IMR-90 (cell line): ENCODE data around the gene USP30. TPM values are rescaled to one million over a fixed set of nuclear protein-coding genes. Genes with fewer than 3 reads are reported as not detected.
"Not testable (repeated sequence)": the region's sequence is repeated elsewhere in the genome, so short reads cannot be mapped to it uniquely, and the experiment has no call there.

Experiments used
- ATAC-seq: fragments of 200-7000 bp; cut with Tn5 transposase; 2 replicates; pipeline ENCODE4 v1.9.1; 2020; ENCODE audit warnings: low read depth, mild to moderate bottlenecking, moderate library complexity
- BruUV-seq: library from RNA; stranded (reverse); fragments of 400-500 nt; replicated peaks from 2 replicates; lab custom pipeline; 2021; lab: Mats Ljungman, UMichigan
- CTCF ChIA-PET: fragments of 300-600 bp; formaldehyde crosslinking; extraction: SDS; loops from one replicate; lab custom pipeline; 2021; ENCODE audit warnings: antibody characterized with exemption; lab: Yijun Ruan, JAX
- POLR2A ChIA-PET: fragments of 300-600 bp; sonication (Branson Sonifier 250); formaldehyde crosslinking; loops from one replicate; lab custom pipeline; 2022; ENCODE audit warnings: antibody characterized with exemption; ENCODE audit not compliant: unreplicated experiment; lab: Charles Lee
- DNase-seq: peaks from one replicate; pipeline ENCODE4 v3.0.0; 2013
- H2AFZ ChIP-seq: replicated peaks from 2 replicates; pipeline ENCODE3; 2013; ENCODE audit warnings: low read length, mild to moderate bottlenecking; ENCODE audit not compliant: poor library complexity
- H2AK5ac ChIP-seq: 2 replicates; pipeline ENCODE4 v1.6.1; 2013; ENCODE audit warnings: low read depth, low read length, inconsistent platforms
- H2AK9ac ChIP-seq: replicated peaks from 2 replicates; pipeline ENCODE3; 2013; ENCODE audit warnings: mild to moderate bottlenecking, low read depth, low read length, moderate library complexity; ENCODE audit not compliant: poor library complexity
- H2BK120ac ChIP-seq: 2 replicates; pipeline ENCODE4 v1.6.1; 2013; ENCODE audit warnings: low read depth, low read length, inconsistent platforms
- H2BK15ac ChIP-seq: 3 replicates; pipeline ENCODE4 v1.6.1; 2013; ENCODE audit warnings: low read depth, low read length, inconsistent platforms
- H2BK20ac ChIP-seq: 2 replicates; pipeline ENCODE4 v1.6.1; 2013; ENCODE audit warnings: low read depth, mild to moderate bottlenecking, inconsistent platforms, low read length, moderate library complexity
- H2BK5ac ChIP-seq: 2 replicates; pipeline ENCODE4 v1.6.1; 2013; ENCODE audit warnings: mild to moderate bottlenecking, low read depth, low read length, inconsistent platforms; ENCODE audit not compliant: poor library complexity, severe bottlenecking
- H3K14ac ChIP-seq: replicated peaks from 2 replicates; pipeline ENCODE4 v1.6.1; 2013; ENCODE audit warnings: low read depth, low read length, inconsistent platforms
- H3K18ac ChIP-seq: 2 replicates; pipeline ENCODE4 v1.6.1; 2013; ENCODE audit warnings: low read depth, low read length, control low read depth
- H3K23ac ChIP-seq: 2 replicates; pipeline ENCODE4 v1.6.1; 2013; ENCODE audit warnings: low read depth, low read length, inconsistent platforms
- H3K27ac ChIP-seq: 2 replicates; pipeline ENCODE4 v1.5.1; 2013; ENCODE audit warnings: mild to moderate bottlenecking, control low read depth, low read length; ENCODE audit not compliant: insufficient read depth
- H3K27me3 ChIP-seq: 2 replicates; pipeline ENCODE4 v1.6.1; 2013; ENCODE audit warnings: low read length; ENCODE audit not compliant: control insufficient read depth, insufficient read depth
- H3K36me3 ChIP-seq: 2 replicates; pipeline ENCODE4 v1.6.1; 2013; ENCODE audit warnings: low read length, mixed read lengths; ENCODE audit not compliant: control insufficient read depth, insufficient read depth
- H3K4ac ChIP-seq: 2 replicates; pipeline ENCODE4 v1.6.1; 2013; ENCODE audit warnings: low read depth, low read length, inconsistent platforms
- H3K4me1 ChIP-seq: 2 replicates; pipeline ENCODE4 v1.6.1; 2013; ENCODE audit warnings: low read length, mixed read lengths; ENCODE audit not compliant: control insufficient read depth, insufficient read depth
- H3K4me2 ChIP-seq: 2 replicates; pipeline ENCODE4 v1.6.1; 2013; ENCODE audit warnings: low read depth, mild to moderate bottlenecking, control low read depth, low read length, moderate library complexity
- H3K4me3 ChIP-seq: 2 replicates; pipeline ENCODE4 v1.5.1; 2013; ENCODE audit warnings: low read depth, mild to moderate bottlenecking, control low read depth, low read length, moderate library complexity; ENCODE audit not compliant: insufficient read depth
- H3K56ac ChIP-seq: 2 replicates; pipeline ENCODE4 v1.6.1; 2013; ENCODE audit warnings: low read length, inconsistent platforms; ENCODE audit not compliant: insufficient read depth; ENCODE audit errors: extremely low read depth
- H3K79me1 ChIP-seq, 2 experiments: 2 replicates each; pipeline ENCODE4 v1.6.1; 2013; ENCODE audit warnings: low read length in 2 of 2, inconsistent platforms in 1 of 2, low read depth in 1 of 2
- H3K9ac ChIP-seq: 2 replicates; pipeline ENCODE4 v1.6.1; 2013; ENCODE audit warnings: low read depth, low read length, control low read depth
- H3K9me1 ChIP-seq: 2 replicates; pipeline ENCODE4 v1.6.1; 2013; ENCODE audit warnings: low read length, inconsistent platforms; ENCODE audit not compliant: insufficient read depth
- H3K9me3 ChIP-seq: 2 replicates; pipeline ENCODE4 v1.6.1; 2013; ENCODE audit warnings: low read length; ENCODE audit not compliant: control insufficient read depth, insufficient read depth
- H4K20me1 ChIP-seq: 2 replicates; pipeline ENCODE4 v1.6.1; 2013; ENCODE audit warnings: low read length, inconsistent platforms; ENCODE audit not compliant: insufficient read depth
- H4K5ac ChIP-seq: 2 replicates; pipeline ENCODE4 v1.6.1; 2013; ENCODE audit warnings: mild to moderate bottlenecking, low read depth, low read length, control low read depth
- H4K8ac ChIP-seq, 2 experiments: 2 replicates each; pipeline ENCODE4 v1.6.1; 2013; ENCODE audit warnings: low read depth in 2 of 2, low read length in 2 of 2, control low read depth in 1 of 2, inconsistent platforms in 1 of 2
- H4K91ac ChIP-seq: 2 replicates; pipeline ENCODE4 v1.6.1; 2013; ENCODE audit warnings: low read depth, low read length, inconsistent platforms; ENCODE audit not compliant: insufficient read depth
- FOS ChIP-seq: fragments of 150-350 bp; IDR thresholded peaks from 2 replicates; pipeline ENCODE4 v1.6.1; 2016; ENCODE audit warnings: low read depth, low read length
- NFE2L2 ChIP-seq: fragments of 150-350 bp; IDR thresholded peaks from 2 replicates; pipeline ENCODE4 v1.6.1; 2016; ENCODE audit warnings: low read depth, mild to moderate bottlenecking, low read length
- POLR2A ChIP-seq: IDR thresholded peaks from 2 replicates; pipeline ENCODE4 v1.6.1; 2012; ENCODE audit warnings: mild to moderate bottlenecking, low read depth, low read length
- WGBS, 2 experiments: methylation state at CpG; one replicate each; pipeline versions ENCODE4 v1.1.5 to v1.1.7; 2013; ENCODE audit warnings: missing lambda C conversion rate in 2 of 2; ENCODE audit not compliant: insufficient read length in 1 of 2; ENCODE audit errors: extremely low coverage in 2 of 2; 5-methylcytosine and 5-hydroxymethylcytosine counted together
- dilution Hi-C: fragments of 300-500 bp; cut with HindIII; formaldehyde crosslinking; loops from one replicate; pipeline ENCODE4 v1.14.3; 2018; ENCODE audit warnings: low sequenced_read_pairs; ENCODE audit not compliant: unreplicated experiment
- in situ Hi-C: fragments of 300-500 bp; cut with MboI; formaldehyde crosslinking; loops from 3 replicates; pipeline ENCODE4 v1.14.3; 2019; ENCODE audit warnings: low sequenced_read_pairs, inconsistent platforms, mixed read lengths
- intact Hi-C: fragments of 100-400 bp; cut with micrococcal nuclease; formaldehyde crosslinking; loops from 2 replicates; pipeline ENCODE4 v1.10.0; 2022
- polyA plus RNA-seq, 3 experiments: library from polyadenylated mRNA; depleted of rRNA; stranded (reverse); fragments of >200 nt; gene quantifications; 2 replicates each; pipeline ENCODE4 v1.2.3, GENCODE V29; 2012; ENCODE audit warnings: low replicate concordance in 1 of 3
- total RNA-seq: library from RNA; depleted of rRNA; stranded (reverse); fragments of >200 nt; gene quantifications from 2 replicates; pipeline ENCODE4 v1.2.3, GENCODE V29; 2012

Gene USP30
- total and polyA plus RNA-seq, 2 of the 4 experiments (the other 2 are of a cell fraction) = 10.4 to 11.2 TPM

GRCh38 chr12:109027767-109028166 lies 24.6 kb upstream of the USP30 start:
- DNase-seq (peak; percentile 64), ATAC-seq (peak; percentile 82)
- H2AK9ac ChIP-seq = no peak overlapping the region
- H3K14ac ChIP-seq = no peak overlapping the region
- H3K18ac ChIP-seq = no peak overlapping the region
- H3K4ac ChIP-seq = no peak overlapping the region
- H3K4me1 ChIP-seq = no peaks in the 10 kb centered on the region; the same call in 1 of the 2 replicates
- H4K20me1 ChIP-seq = no peaks in the 10 kb centered on the region
- H4K5ac ChIP-seq = no peak overlapping the region
- H3K27me3 ChIP-seq = peaks cover 2% of the 10 kb centered on the region; the same call in 1 of the 2 replicates
- H4K91ac ChIP-seq = no peak overlapping the region
- POLR2A ChIA-PET = no interaction called here
- no peak overlapping the region for H3K56ac ChIP-seq
- no peak overlapping the region for H2BK120ac ChIP-seq
- no peak overlapping the region for H3K23ac ChIP-seq
- intact Hi-C loops (no loop called here), in situ Hi-C loops (no loop called here), dilution Hi-C loops (no loop called here)
- no peak overlapping the region for H3K9ac ChIP-seq
- H2BK20ac ChIP-seq = no peak overlapping the region
- no peak overlapping the region for H4K8ac ChIP-seq
- no peak overlapping the region for H3K27ac ChIP-seq
- TF ChIP-seq POLR2A (no peak), FOS (no peak), NFE2L2 (peak; percentile 69)
- H2BK5ac ChIP-seq = no peak overlapping the region
- no peak overlapping the region for H2AK5ac ChIP-seq
- H2AFZ ChIP-seq = no peak overlapping the region
- no peak overlapping the region for H2BK15ac ChIP-seq
- no peak overlapping the region for H3K4me2 ChIP-seq
- BruUV-seq = no TSS peak
- H3K4me3 ChIP-seq = no peak overlapping the region
- no peaks in the 10 kb centered on the region for H3K9me1 ChIP-seq
- CTCF ChIA-PET = no interaction called here
- H3K36me3 ChIP-seq = no peaks in the 10 kb centered on the region
- no CpG with 5 or more reads among the region's 1 CpG for WGBS, 2 experiments
- no peaks in the 10 kb centered on the region for H3K79me1 ChIP-seq
- no peaks in the 10 kb centered on the region for H3K9me3 ChIP-seq

DNA sequence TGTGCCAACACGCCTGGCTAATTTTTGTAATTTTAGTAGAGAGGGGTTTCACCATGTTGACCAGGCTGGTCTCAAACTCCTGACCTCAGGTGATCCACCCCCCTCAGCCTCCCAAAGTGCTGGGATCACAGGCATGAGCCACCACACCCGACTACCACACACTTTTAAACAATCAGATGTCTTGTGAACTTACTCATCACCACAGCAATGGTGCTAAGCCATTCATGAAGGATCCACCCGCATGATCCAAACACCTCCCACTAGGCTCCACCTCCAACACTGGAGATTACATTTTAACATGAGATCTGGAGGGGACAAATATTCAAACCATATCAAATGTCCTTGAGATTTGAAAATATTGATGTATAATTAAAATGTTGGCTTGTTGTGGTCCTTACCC lies 23.8 kb upstream of the USP30 start:
- H4K20me1 ChIP-seq, H2AFZ ChIP-seq, H3K4ac ChIP-seq, BruUV-seq, H2AK5ac ChIP-seq, ATAC-seq, H3K14ac ChIP-seq, H2AK9ac ChIP-seq, H4K5ac ChIP-seq, H3K9me1 ChIP-seq, H3K18ac ChIP-seq, H2BK120ac ChIP-seq, H3K27ac ChIP-seq, H3K4me2 ChIP-seq, H2BK20ac ChIP-seq, H2BK15ac ChIP-seq, H3K9me3 ChIP-seq, H4K91ac ChIP-seq, H3K4me1 ChIP-seq, CTCF ChIA-PET, dilution Hi-C loops, intact Hi-C loops, in situ Hi-C loops, H3K56ac ChIP-seq, H2BK5ac ChIP-seq, POLR2A ChIA-PET, H3K27me3 ChIP-seq, H3K79me1 ChIP-seq, H3K36me3 ChIP-seq, DNase-seq, H3K23ac ChIP-seq, H3K9ac ChIP-seq, H4K8ac ChIP-seq, H3K4me3 ChIP-seq: not testable (repeated sequence)
- WGBS, 2 experiments = 40% methylated on average over 1 of the region's 3 CpGs; no CpG with 5 or more reads in 1 of the 2 experiments
